Prostate gland (tissue), 2 donors: Measurements from ENCODE around the gene STX11.

Experiments used
- POLR2A ChIP-seq: fragments of 450-650 bp; IDR thresholded peaks from one replicate; pipeline ENCODE4 v1.6.1; 2016; ENCODE audit warnings: antibody characterized with exemption, mild to moderate bottlenecking
- TF ChIP-seq, protein P1 (sequence below), 4 experiments: fragments of 200-600 bp in 2 of 4; fragments of 450-650 bp in 2 of 4; sonication (generic) in 2 of 4; IDR thresholded peaks; 1 replicate in 3 of 4; 2 replicates in 1 of 4; pipeline ENCODE4 v1.5.1; 2016 to 2019; ENCODE audit warnings: antibody characterized with exemption in 4 of 4, mild to moderate bottlenecking in 2 of 4, moderate library complexity in 2 of 4

DNA sequence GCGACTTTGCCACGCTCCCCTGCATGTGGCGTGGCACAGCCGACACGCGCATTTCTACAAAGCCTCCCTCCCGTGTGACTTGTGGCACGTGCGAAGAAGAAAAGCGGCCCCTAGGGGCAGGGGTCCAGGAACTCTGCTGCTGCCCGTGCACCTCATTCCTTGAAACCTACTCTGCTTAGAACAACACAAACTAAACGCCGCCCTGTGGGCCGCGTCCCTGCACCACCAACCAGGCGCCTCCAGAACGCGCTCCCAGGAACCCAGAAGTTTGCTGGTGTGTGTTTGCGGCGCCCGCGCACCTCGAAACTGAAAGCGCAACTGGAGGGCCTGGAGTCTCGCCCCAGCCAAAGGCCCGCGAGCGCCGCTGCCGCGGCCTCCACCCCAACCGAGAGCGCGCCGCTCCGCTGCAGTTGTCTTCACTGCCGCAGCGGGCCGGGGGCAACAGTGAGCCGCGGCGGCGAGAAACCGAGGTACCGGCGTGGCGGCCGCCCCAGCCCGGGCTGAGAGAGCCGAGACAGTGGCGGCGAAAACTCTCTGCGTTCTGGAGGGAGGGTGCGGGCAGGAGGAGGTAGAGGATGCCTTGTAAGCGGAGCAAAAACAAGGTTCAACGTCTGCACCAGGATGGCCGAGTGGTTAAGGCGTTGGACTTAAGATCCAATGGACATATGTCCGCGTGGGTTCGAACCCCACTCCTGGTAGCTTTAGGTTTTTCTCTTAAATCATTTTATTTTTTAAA is 65.8 kb downstream of the STX11 start:
- TF ChIP-seq, protein P1, sequence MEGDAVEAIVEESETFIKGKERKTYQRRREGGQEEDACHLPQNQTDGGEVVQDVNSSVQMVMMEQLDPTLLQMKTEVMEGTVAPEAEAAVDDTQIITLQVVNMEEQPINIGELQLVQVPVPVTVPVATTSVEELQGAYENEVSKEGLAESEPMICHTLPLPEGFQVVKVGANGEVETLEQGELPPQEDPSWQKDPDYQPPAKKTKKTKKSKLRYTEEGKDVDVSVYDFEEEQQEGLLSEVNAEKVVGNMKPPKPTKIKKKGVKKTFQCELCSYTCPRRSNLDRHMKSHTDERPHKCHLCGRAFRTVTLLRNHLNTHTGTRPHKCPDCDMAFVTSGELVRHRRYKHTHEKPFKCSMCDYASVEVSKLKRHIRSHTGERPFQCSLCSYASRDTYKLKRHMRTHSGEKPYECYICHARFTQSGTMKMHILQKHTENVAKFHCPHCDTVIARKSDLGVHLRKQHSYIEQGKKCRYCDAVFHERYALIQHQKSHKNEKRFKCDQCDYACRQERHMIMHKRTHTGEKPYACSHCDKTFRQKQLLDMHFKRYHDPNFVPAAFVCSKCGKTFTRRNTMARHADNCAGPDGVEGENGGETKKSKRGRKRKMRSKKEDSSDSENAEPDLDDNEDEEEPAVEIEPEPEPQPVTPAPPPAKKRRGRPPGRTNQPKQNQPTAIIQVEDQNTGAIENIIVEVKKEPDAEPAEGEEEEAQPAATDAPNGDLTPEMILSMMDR (IDR thresholded peaks at IDR 0.05): peak; percentile 50 to 84 (median 67)
- TF ChIP-seq POLR2A: peak; percentile 45
